Prostate gland (tissue), 2 donors: ENCODE results near the gene CSNK1A1. TPM values are rescaled to one million over a fixed set of nuclear protein-coding genes. Genes with fewer than 3 reads are reported as not detected.
A peak's percentile ranks its signal among the peaks of the same experiment; 100 is the strongest.

Experiments used
- DNase-seq: peaks from one replicate; pipeline ENCODE4 v3.0.0-alpha.2; 2019; ENCODE audit warnings: low spot score
- H3K27ac ChIP-seq, 2 donors: fragments of 200-600 bp; sonication (generic); 2 replicates each; pipeline ENCODE4 v1.5.1; 2017 to 2019
- H3K27me3 ChIP-seq: fragments of 200-600 bp; sonication (generic); replicated peaks from 2 replicates; pipeline ENCODE4 v1.5.1; 2019; ENCODE audit not compliant: insufficient read depth
- H3K36me3 ChIP-seq, 2 donors: fragments of 200-600 bp; sonication (generic); 1 replicate in 1 of 2; 2 replicates in 1 of 2; pipeline versions ENCODE4 v1.5.1 to v1.8.1; 2017 to 2019
- H3K4me1 ChIP-seq: fragments of 200-600 bp; sonication (generic); replicated peaks from 2 replicates; pipeline ENCODE4 v1.5.1; 2019
- H3K4me3 ChIP-seq, 2 donors: fragments of 200-600 bp; sonication (generic); 2 replicates each; pipeline ENCODE4 v1.5.1; 2017 to 2019
- H3K9me3 ChIP-seq: fragments of 200-600 bp; sonication (generic); 2 replicates; pipeline ENCODE4 v1.5.1; 2017
- POLR2A ChIP-seq: fragments of 450-650 bp; IDR thresholded peaks from one replicate; pipeline ENCODE4 v1.6.1; 2016; ENCODE audit warnings: antibody characterized with exemption, mild to moderate bottlenecking
- POLR2AphosphoS5 ChIP-seq: sonication (generic); formaldehyde crosslinking; IDR thresholded peaks from one replicate; pipeline ENCODE4 v1.6.1; 2017; ENCODE audit warnings: antibody characterized with exemption
- WGBS: methylation state at CpG from one replicate; pipeline ENCODE4 v1.1.5; 2018; 5-methylcytosine and 5-hydroxymethylcytosine counted together
- intact Hi-C: fragments of 100-400 bp; cut with DNase I; formaldehyde crosslinking; loops from one replicate; pipeline ENCODE4 v1.14.2; 2022
- total RNA-seq, 2 donors: library from RNA; depleted of rRNA; stranded (reverse); fragments of >200 nt; gene quantifications; one replicate each; pipeline ENCODE4 v1.1.0, GENCODE V29; 2016
- TF ChIP-seq, protein P1 (sequence below), 4 experiments: fragments of 200-600 bp in 2 of 4; fragments of 450-650 bp in 2 of 4; sonication (generic) in 2 of 4; IDR thresholded peaks; 1 replicate in 3 of 4; 2 replicates in 1 of 4; pipeline ENCODE4 v1.5.1; 2016 to 2019; ENCODE audit warnings: antibody characterized with exemption in 4 of 4, mild to moderate bottlenecking in 2 of 4, moderate library complexity in 2 of 4

CSNK1A1 gene
- total RNA-seq, 2 donors from 2014 or later: 219 to 269 TPM

DNA sequence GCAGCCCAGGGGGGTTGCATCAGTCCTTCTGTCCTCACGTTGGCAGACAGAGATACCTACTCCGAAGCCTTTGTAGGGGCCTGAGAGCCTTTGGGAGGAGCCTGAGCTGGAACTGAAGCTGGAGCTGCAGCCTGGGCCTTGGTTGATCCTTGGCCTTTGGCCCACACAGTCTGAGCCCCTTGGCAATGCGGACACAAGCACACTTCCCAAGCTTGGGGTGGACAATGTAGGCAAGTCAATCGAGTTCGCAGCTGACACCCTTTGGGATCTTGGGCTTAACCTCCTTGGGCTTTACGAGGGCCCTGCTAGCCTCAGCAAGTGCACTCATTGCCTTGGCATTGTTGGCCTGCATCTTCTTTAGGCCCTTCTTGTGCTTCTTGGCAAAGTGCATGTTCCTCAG is 5.9 kb downstream of the CSNK1A1 start:
- Histone ChIP-seq H3K4me1 (peaks cover 11% of the 10 kb centered on the region), H3K27me3 (no peaks in the 10 kb centered on the region), H3K27ac (peak overlapping the region in 1 of 2 donors; percentile 99), H3K9me3 (no peaks in the 10 kb centered on the region), H3K4me3 (no peak overlapping the region), H3K36me3 (no peaks in the 10 kb centered on the region)
- intact Hi-C loops: no loop called here
- 85% methylated on average over 6 of the region's 6 CpGs for WGBS
- TF ChIP-seq, protein P1, sequence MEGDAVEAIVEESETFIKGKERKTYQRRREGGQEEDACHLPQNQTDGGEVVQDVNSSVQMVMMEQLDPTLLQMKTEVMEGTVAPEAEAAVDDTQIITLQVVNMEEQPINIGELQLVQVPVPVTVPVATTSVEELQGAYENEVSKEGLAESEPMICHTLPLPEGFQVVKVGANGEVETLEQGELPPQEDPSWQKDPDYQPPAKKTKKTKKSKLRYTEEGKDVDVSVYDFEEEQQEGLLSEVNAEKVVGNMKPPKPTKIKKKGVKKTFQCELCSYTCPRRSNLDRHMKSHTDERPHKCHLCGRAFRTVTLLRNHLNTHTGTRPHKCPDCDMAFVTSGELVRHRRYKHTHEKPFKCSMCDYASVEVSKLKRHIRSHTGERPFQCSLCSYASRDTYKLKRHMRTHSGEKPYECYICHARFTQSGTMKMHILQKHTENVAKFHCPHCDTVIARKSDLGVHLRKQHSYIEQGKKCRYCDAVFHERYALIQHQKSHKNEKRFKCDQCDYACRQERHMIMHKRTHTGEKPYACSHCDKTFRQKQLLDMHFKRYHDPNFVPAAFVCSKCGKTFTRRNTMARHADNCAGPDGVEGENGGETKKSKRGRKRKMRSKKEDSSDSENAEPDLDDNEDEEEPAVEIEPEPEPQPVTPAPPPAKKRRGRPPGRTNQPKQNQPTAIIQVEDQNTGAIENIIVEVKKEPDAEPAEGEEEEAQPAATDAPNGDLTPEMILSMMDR (IDR thresholded peaks at IDR 0.05): no peak
- TF ChIP-seq POLR2AphosphoS5 (no peak), POLR2A (no peak)
- DNase-seq: no peak

DNA sequence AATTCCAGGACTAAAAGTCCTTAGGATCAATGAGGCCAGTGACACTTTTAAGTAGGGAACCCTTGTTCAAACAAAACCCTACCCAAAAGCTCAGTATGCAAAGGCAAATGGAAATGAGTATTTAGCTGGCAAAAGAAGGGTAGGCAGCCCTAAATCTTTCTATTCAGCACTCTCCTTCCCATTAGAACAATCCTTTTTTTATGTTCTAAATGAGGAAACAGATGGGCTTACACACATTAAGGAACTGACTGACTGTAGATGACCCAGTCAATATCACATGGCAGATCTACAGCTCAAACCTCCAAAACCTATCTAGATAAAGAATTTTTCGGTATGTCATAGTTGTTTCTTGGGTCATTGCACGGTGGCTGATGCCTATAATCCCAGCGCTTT is 7.2 kb downstream of the CSNK1A1 start:
- TF ChIP-seq POLR2AphosphoS5: no peak
- TF ChIP-seq POLR2A: no peak
- TF ChIP-seq, protein P1 (IDR thresholded peaks at IDR 0.05): no peak
- Histone ChIP-seq H3K27ac (peak overlapping the region; percentile 1 to 17), H3K27me3 (no peaks in the 10 kb centered on the region), H3K4me1 (peaks cover 11% of the 10 kb centered on the region), H3K36me3 (no peaks in the 10 kb centered on the region), H3K4me3 (no peak overlapping the region), H3K9me3 (no peaks in the 10 kb centered on the region)
- intact Hi-C loops: loop anchor here (5.0 kb wide), 1 partner anchor 47 kb away; no protein-coding TSS in a partner anchor
- no peak for DNase-seq
- 60% methylated on average over 3 of the region's 3 CpGs for WGBS

- Histone ChIP-seq H3K36me3 (no peaks in the 10 kb centered on the region), H3K27me3 (no peaks in the 10 kb centered on the region), H3K9me3 (no peaks in the 10 kb centered on the region), H3K27ac (peak overlapping the region; percentile 1 to 17), H3K4me1 (peaks cover 11% of the 10 kb centered on the region), H3K4me3 (no peak overlapping the region)
- WGBS: 34% methylated on average over 8 of the region's 8 CpGs
- intact Hi-C loops: loop anchor here (5.0 kb wide), 1 partner anchor 46 kb away; no protein-coding TSS in a partner anchor
- TF ChIP-seq, protein P1 (IDR thresholded peaks at IDR 0.05): no peak
- TF ChIP-seq POLR2AphosphoS5 (no peak), POLR2A (no peak)
- no peak for DNase-seq
These were observed 7.7 kb downstream of the CSNK1A1 start for GRCh38 chr5:149543361-149544027.

GRCh38 chr5:149541893-149542292 is 9.3 kb downstream of the CSNK1A1 start:
- H3K4me3 ChIP-seq: no peak overlapping the region
- no peaks in the 10 kb centered on the region for H3K27me3 ChIP-seq
- intact Hi-C loops: loop anchor here (5.0 kb wide), 1 partner anchor 45 kb away; no protein-coding TSS in a partner anchor
- H3K9me3 ChIP-seq: no peaks in the 10 kb centered on the region
- WGBS: 78% methylated on average over 6 of the region's 6 CpGs
- DNase-seq: no peak
- peaks cover 14% of the 10 kb centered on the region for H3K4me1 ChIP-seq
- H3K36me3 ChIP-seq: no peaks in the 10 kb centered on the region
- TF ChIP-seq POLR2AphosphoS5 (no peak), POLR2A (no peak)
- TF ChIP-seq, protein P1 (IDR thresholded peaks at IDR 0.05): no peak
- no peak overlapping the region for H3K27ac ChIP-seq

DNA sequence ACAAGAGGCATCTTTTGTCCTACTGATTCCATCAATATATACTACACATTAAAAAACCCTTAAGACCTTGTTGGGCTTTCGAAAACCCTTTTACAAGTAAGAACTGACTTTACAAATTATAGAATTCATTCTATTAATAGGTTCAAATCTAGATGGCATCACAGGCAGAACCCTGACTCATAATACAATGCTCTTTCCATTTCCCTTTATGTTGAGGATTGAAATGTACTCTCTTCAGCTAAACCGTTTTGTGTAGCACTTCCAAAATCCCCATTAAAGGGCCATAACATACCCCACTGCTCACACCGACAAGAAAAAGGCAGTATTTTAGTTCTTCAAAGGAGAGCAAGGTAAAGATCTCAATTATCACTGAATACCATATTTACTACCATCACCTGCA is 11.2 kb downstream of the CSNK1A1 start:
- Histone ChIP-seq H3K9me3 (no peaks in the 10 kb centered on the region), H3K36me3 (no peaks in the 10 kb centered on the region), H3K27ac (no peak overlapping the region), H3K4me3 (no peak overlapping the region), H3K4me1 (peaks cover 13% of the 10 kb centered on the region), H3K27me3 (no peaks in the 10 kb centered on the region)
- intact Hi-C loops: loop anchor here (5.0 kb wide), 1 partner anchor 43 kb away; no protein-coding TSS in a partner anchor
- TF ChIP-seq POLR2A (no peak), POLR2AphosphoS5 (no peak)
- TF ChIP-seq, protein P1 (IDR thresholded peaks at IDR 0.05): no peak
- DNase-seq: no peak
- WGBS: 49% methylated on average over 3 of the region's 3 CpGs
